Endothelial cell of umbilical vein (primary cell): Measurements from ENCODE around the gene DPYD. TPM values are rescaled to one million over a fixed set of nuclear protein-coding genes. Genes with fewer than 3 reads are reported as not detected.

Experiments used
- BruUV-seq: library from RNA; stranded (reverse); fragments of 400-500 nt; replicated peaks from 2 replicates; lab custom pipeline; 2021; lab: Mats Ljungman, UMichigan
- CTCF ChIA-PET: fragments of 300-600, 350-600 bp; sonication (Branson Sonifier 250); formaldehyde crosslinking; loops from one replicate; lab custom pipeline; 2021; ENCODE audit warnings: antibody characterized with exemption, inconsistent platforms; lab: Charles Lee
- POLR2A ChIA-PET: fragments of 300-600, 350-600 bp; sonication (Branson Sonifier 250); formaldehyde crosslinking; loops from one replicate; lab custom pipeline; 2021; ENCODE audit warnings: antibody characterized with exemption, inconsistent platforms; lab: Charles Lee
- DNase-seq: peaks from one replicate; pipeline ENCODE4 v3.0.0-alpha.2; 2011; ENCODE audit warnings: low read depth, low spot score
- FAIRE-seq: peaks from 2 replicates; lab custom pipeline; 2011; peaks lifted over from hg19 to GRCh38; lab: Jason Lieb, UNC
- H2AFZ ChIP-seq: 2 replicates; pipeline ENCODE4 v1.6.0; 2012; ENCODE audit warnings: low read depth, low read length, control low read depth, inconsistent platforms
- H3K27ac ChIP-seq: 2 replicates; pipeline ENCODE4 v1.5.1; 2011; ENCODE audit warnings: low read depth, mild to moderate bottlenecking, control low read depth, low read length, moderate library complexity; ENCODE audit not compliant: insufficient read depth
- H3K27me3 ChIP-seq, 2 experiments: 2 replicates each; pipeline versions ENCODE4 v1.6.0 to v1.6.1; 2011; ENCODE audit warnings: low read length in 2 of 2, mixed read lengths in 1 of 2; ENCODE audit not compliant: control insufficient read depth in 2 of 2, insufficient read depth in 2 of 2
- H3K36me3 ChIP-seq, 2 experiments: 2 replicates in 1 of 2; 3 replicates in 1 of 2; pipeline ENCODE4 v1.5.1; 2011; ENCODE audit warnings: low read length in 2 of 2, mild to moderate bottlenecking in 1 of 2, moderate library complexity in 1 of 2; ENCODE audit not compliant: control insufficient read depth in 2 of 2, insufficient read depth in 2 of 2; ENCODE audit errors: extremely low read depth in 1 of 2
- H3K4me1 ChIP-seq: 3 replicates; pipeline ENCODE4 v1.5.1; 2011; ENCODE audit warnings: mild to moderate bottlenecking, low read length; ENCODE audit not compliant: control insufficient read depth, insufficient read depth; ENCODE audit errors: extremely low read depth
- H3K4me2 ChIP-seq: 2 replicates; pipeline ENCODE4 v1.6.1; 2011; ENCODE audit warnings: low read length, control low read depth, mixed read lengths; ENCODE audit not compliant: insufficient read depth
- H3K4me3 ChIP-seq, 3 experiments: fragments of 200-600 bp in 1 of 3; sonication (generic), shearing (Covaris generic) in 1 of 3; replicated peaks in 1 of 3; 2 replicates each; pipeline ENCODE4 v1.5.1; 2011 to 2016; ENCODE audit warnings: control low read depth in 3 of 3, low read length in 3 of 3, mild to moderate bottlenecking in 2 of 3, inconsistent platforms in 1 of 3, low read depth in 1 of 3, moderate library complexity in 1 of 3; ENCODE audit not compliant: insufficient read depth in 1 of 3
- H3K79me2 ChIP-seq: 2 replicates; pipeline ENCODE4 v1.6.0; 2012; ENCODE audit warnings: low read length, inconsistent platforms; ENCODE audit not compliant: control insufficient read depth, insufficient read depth
- H3K9ac ChIP-seq: replicated peaks from 2 replicates; pipeline ENCODE3; 2011; ENCODE audit warnings: low read length, control low read depth; ENCODE audit not compliant: insufficient read depth; ENCODE audit errors: extremely low read depth
- H3K9me1 ChIP-seq: replicated peaks from 3 replicates; pipeline ENCODE4 v1.6.0; 2011; ENCODE audit warnings: mild to moderate bottlenecking, low read length; ENCODE audit not compliant: control insufficient read depth, insufficient read depth; ENCODE audit errors: extremely low read depth
- H3K9me3 ChIP-seq: replicated peaks from 2 replicates; pipeline ENCODE4 v1.5.1; 2012; ENCODE audit warnings: low read length, inconsistent platforms; ENCODE audit not compliant: control insufficient read depth, insufficient read depth
- H4K20me1 ChIP-seq: replicated peaks from 2 replicates; pipeline ENCODE3; 2011; ENCODE audit warnings: mild to moderate bottlenecking, low read length; ENCODE audit not compliant: control insufficient read depth, insufficient read depth; ENCODE audit errors: extremely low read depth
- EZH2 ChIP-seq: IDR thresholded peaks from 2 replicates; pipeline ENCODE4 v1.6.1; 2012; ENCODE audit warnings: borderline replicate concordance, low read depth, mild to moderate bottlenecking, moderate library complexity, low read length, inconsistent platforms; ENCODE audit not compliant: severe bottlenecking
- FOS ChIP-seq: IDR thresholded peaks from 2 replicates; pipeline ENCODE4 v1.6.1; 2011; ENCODE audit warnings: mild to moderate bottlenecking, low read length, moderate library complexity, borderline replicate concordance; ENCODE audit not compliant: insufficient read depth
- GATA2 ChIP-seq: IDR thresholded peaks from 2 replicates; pipeline ENCODE4 v1.7.0; 2011; ENCODE audit warnings: low read depth, mild to moderate bottlenecking, moderate library complexity, mixed read lengths, low read length; ENCODE audit not compliant: insufficient read length, insufficient read depth
- JUN ChIP-seq: IDR thresholded peaks from 2 replicates; pipeline ENCODE4 v1.6.1; 2011; ENCODE audit warnings: borderline replicate concordance, low read depth; ENCODE audit not compliant: insufficient read length, insufficient read depth
- MYC ChIP-seq: IDR thresholded peaks from one replicate; pipeline ENCODE4 v1.6.1; 2011; ENCODE audit warnings: mild to moderate bottlenecking, low read depth, low read length
- POLR2A ChIP-seq: IDR thresholded peaks from 2 replicates; pipeline ENCODE4 v1.6.1; 2012; ENCODE audit warnings: low read depth, mild to moderate bottlenecking, control low read depth, low read length
- POLR2AphosphoS5 ChIP-seq: IDR thresholded peaks from 2 replicates; pipeline ENCODE4 v1.6.1; 2012; ENCODE audit warnings: low read depth, mild to moderate bottlenecking, control low read depth, low read length, moderate library complexity; ENCODE audit not compliant: insufficient read depth
- dilution Hi-C: fragments of 300-500 bp; cut with MboI; formaldehyde crosslinking; loops from one replicate; pipeline ENCODE4 v1.15.0; 2019; ENCODE audit warnings: low sequenced_read_pairs; ENCODE audit not compliant: extremely low pct_ligation_motif_present
- intact Hi-C: fragments of 100-400 bp; cut with micrococcal nuclease; formaldehyde crosslinking; loops from one replicate; pipeline ENCODE4 v1.10.0; 2022
- polyA plus RNA-seq, 4 experiments: library from polyadenylated mRNA; depleted of rRNA in 3 of 4; stranded (reverse) in 3 of 4; unstranded in 1 of 4; fragments of >200 nt; gene quantifications; 2 replicates each; pipeline versions ENCODE4 v1.2.1 to v1.2.3, GENCODE V29; 2011 to 2012; ENCODE audit warnings: missing spikeins in 1 of 4
- total RNA-seq: library from RNA; stranded (reverse); gene quantifications from 2 replicates; pipeline ENCODE4 v1.2.3, GENCODE V29; 2021
- TF ChIP-seq, protein P1 (sequence below): IDR thresholded peaks from 2 replicates; pipeline ENCODE4 v1.6.1; 2011; ENCODE audit not compliant: insufficient read depth, insufficient read length
- TF ChIP-seq, protein P2 (sequence below), 2 donors: IDR thresholded peaks; 1 replicate in 1 of 2; 2 replicates in 1 of 2; pipeline ENCODE4 v1.5.1; 2011; ENCODE audit warnings: low read length in 2 of 2, mild to moderate bottlenecking in 2 of 2, moderate library complexity in 2 of 2, control low read depth in 1 of 2, inconsistent platforms in 1 of 2, low read depth in 1 of 2; ENCODE audit not compliant: insufficient read depth in 1 of 2; ENCODE audit errors: extremely low read depth in 1 of 2

The DPYD gene
- total and polyA plus RNA-seq, 2 donors (not counting 3 experiments of a cell fraction or from before 2014, with no cell fraction given) = 4.6 to 15.1 TPM

DNA sequence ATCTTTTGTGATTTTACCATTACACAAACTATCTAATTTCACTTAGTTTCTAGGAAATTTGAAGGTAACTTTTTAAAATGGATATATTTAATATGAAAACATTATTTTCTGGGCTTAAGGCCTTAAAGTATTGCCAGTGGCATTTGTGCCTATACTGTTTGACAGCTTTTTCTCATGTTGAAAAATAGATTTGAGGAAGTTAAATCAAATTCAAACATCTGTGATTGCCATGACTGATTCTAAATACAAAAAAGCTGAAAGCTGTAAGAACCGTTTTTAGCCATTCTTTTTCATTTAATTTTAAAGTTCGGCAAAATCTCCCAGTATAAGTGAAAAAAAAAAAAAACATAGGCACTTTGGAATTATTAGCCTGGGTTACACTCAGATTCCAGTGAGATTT is 301.1 kb downstream of the DPYD start:
- CTCF ChIA-PET = no interaction called here
- H3K4me3 ChIP-seq = no peak overlapping the region
- H3K9me3 ChIP-seq = no peaks in the 10 kb centered on the region
- H3K79me2 ChIP-seq = no peaks in the 10 kb centered on the region
- no peak for DNase-seq
- H4K20me1 ChIP-seq = no peaks in the 10 kb centered on the region
- TF ChIP-seq FOS = no peak
- TF ChIP-seq EZH2 = no peak
- TF ChIP-seq, protein P1, sequence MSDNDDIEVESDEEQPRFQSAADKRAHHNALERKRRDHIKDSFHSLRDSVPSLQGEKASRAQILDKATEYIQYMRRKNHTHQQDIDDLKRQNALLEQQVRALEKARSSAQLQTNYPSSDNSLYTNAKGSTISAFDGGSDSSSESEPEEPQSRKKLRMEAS = no peak
- no peak for TF ChIP-seq POLR2AphosphoS5
- no peak for TF ChIP-seq POLR2A
- TF ChIP-seq JUN = no peak
- TF ChIP-seq GATA2 = no peak
- TF ChIP-seq, protein P2, sequence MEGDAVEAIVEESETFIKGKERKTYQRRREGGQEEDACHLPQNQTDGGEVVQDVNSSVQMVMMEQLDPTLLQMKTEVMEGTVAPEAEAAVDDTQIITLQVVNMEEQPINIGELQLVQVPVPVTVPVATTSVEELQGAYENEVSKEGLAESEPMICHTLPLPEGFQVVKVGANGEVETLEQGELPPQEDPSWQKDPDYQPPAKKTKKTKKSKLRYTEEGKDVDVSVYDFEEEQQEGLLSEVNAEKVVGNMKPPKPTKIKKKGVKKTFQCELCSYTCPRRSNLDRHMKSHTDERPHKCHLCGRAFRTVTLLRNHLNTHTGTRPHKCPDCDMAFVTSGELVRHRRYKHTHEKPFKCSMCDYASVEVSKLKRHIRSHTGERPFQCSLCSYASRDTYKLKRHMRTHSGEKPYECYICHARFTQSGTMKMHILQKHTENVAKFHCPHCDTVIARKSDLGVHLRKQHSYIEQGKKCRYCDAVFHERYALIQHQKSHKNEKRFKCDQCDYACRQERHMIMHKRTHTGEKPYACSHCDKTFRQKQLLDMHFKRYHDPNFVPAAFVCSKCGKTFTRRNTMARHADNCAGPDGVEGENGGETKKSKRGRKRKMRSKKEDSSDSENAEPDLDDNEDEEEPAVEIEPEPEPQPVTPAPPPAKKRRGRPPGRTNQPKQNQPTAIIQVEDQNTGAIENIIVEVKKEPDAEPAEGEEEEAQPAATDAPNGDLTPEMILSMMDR (IDR thresholded peaks at IDR 0.05; ENCODE audit: extremely low read depth in 1 of 2, insufficient read depth in 1 of 2, low read depth in 1 of 2, low read length in 2 of 2) = no peak
- no peak for TF ChIP-seq MYC
- no peaks in the 10 kb centered on the region for H3K9me1 ChIP-seq
- no peak overlapping the region for H3K4me2 ChIP-seq
- no peak for FAIRE-seq
- no peak overlapping the region for H2AFZ ChIP-seq
- H3K9ac ChIP-seq = no peak overlapping the region
- H3K36me3 ChIP-seq = no peaks in the 10 kb centered on the region
- intact Hi-C loops (no loop called here), dilution Hi-C loops (no loop called here)
- no TSS peak for BruUV-seq
- H3K27ac ChIP-seq = no peak overlapping the region
- no peaks in the 10 kb centered on the region for H3K27me3 ChIP-seq
- peaks cover 4% of the 10 kb centered on the region for H3K4me1 ChIP-seq
- POLR2A ChIA-PET = no interaction called here
